Measurements from ENCODE around the gene DIPK1A. TPM values are rescaled to one million over a fixed set of nuclear protein-coding genes. Genes with fewer than 3 reads are reported as not detected.

Gene DIPK1A
- polyA plus RNA-seq, 1 donor: 7.7 TPM

- no peak for DNase-seq
These were observed 8.5 kb downstream of the DIPK1A start for GRCh38 chr1:92952714-92953113.

- DNase-seq: no peak
These were observed 10.1 kb downstream of the DIPK1A start for GRCh38 chr1:92951141-92951582.

GRCh38 chr1:92949937-92950817, 11.1 kb downstream of the DIPK1A start:
- no peak for DNase-seq

GRCh38 chr1:92948071-92948470, 13.2 kb downstream of the DIPK1A start:
- DNase-seq: no peak

GRCh38 chr1:92945748-92946270, 15.5 kb downstream of the DIPK1A start:
- DNase-seq: no peak

- no peak for DNase-seq
These were observed 16.1 kb downstream of the DIPK1A start for GRCh38 chr1:92944901-92945747.

GRCh38 chr1:92943502-92943847, 17.8 kb downstream of the DIPK1A start:
- no peak for DNase-seq

GRCh38 chr1:92940541-92940940, 20.7 kb downstream of the DIPK1A start:
- no peak for DNase-seq

- DNase-seq: no peak
These were observed 23.5 kb downstream of the DIPK1A start for GRCh38 chr1:92937731-92938130.

- no peak for DNase-seq
These were observed 24.4 kb downstream of the DIPK1A start for GRCh38 chr1:92936865-92937264.

GRCh38 chr1:92934395-92935378, 26.6 kb downstream of the DIPK1A start:
- DNase-seq: peak; percentile 50

- no peak for DNase-seq
These were observed 27.8 kb downstream of the DIPK1A start for GRCh38 chr1:92933459-92933858.

- no peak for DNase-seq
These were observed 29.6 kb downstream of the DIPK1A start for GRCh38 chr1:92931691-92932090.

- DNase-seq: no peak
These were observed 31.8 kb downstream of the DIPK1A start for GRCh38 chr1:92929461-92929860.

- no peak for DNase-seq
These were observed 33.4 kb downstream of the DIPK1A start for GRCh38 chr1:92927870-92928269.

- no peak for DNase-seq
These were observed 34.4 kb downstream of the DIPK1A start for GRCh38 chr1:92926873-92927272.

GRCh38 chr1:92924501-92924900, 36.8 kb downstream of the DIPK1A start:
- no peak for DNase-seq

GRCh38 chr1:92923664-92924063, 37.6 kb downstream of the DIPK1A start:
- no peak for DNase-seq

GRCh38 chr1:92922356-92923035, 38.8 kb downstream of the DIPK1A start:
- DNase-seq: no peak

GRCh38 chr1:92921031-92922023, 39.9 kb downstream of the DIPK1A start:
- no peak for DNase-seq
